HG03378 (cell line): ENCODE measurements around the gene PARD6A.
"Not testable (repeated sequence)": the region's sequence is repeated elsewhere in the genome, so short reads cannot be mapped to it uniquely, and the experiment has no call there.

Source experiments
- ATAC-seq: cut with Tn5 transposase; IDR thresholded peaks from one replicate; pipeline ENCODE4 v1.9.1; 2021; ENCODE audit warnings: mild to moderate bottlenecking, moderate library complexity; ENCODE audit not compliant: unreplicated experiment

Gene PARD6A

DNA sequence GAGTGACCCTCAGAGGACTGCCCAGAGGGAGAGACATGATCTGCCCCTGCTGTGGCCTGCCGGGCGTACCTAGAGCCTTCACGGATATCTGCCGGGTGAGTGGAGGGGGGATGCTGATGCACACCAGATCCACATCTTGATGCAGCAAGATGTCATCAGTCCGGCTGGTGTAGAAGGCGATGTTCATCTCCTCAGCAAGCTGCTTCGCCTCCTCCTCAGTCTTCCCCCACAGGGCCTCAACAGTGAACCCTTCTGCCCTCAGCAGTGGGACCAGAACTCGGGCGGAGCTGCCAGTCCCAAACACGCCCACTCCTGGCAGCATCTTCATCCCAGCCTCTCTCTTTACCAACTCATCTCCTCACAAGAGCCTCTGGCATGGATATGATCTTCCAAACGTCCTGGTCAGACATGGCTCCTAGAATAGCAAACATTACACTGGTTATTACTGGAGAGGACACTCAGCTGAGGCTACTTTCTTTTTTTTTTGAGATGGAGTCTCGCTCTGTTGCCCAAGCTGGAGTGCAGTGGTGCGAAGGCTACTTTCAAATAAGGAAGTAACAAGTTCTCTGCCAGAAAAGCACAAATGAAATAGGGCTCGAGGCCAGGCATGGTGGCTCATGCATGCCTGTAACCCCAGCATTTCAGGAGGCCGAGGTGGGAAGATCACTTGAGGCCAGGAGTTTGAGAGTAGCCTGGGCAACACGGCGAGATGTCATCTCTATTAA lies 24.8 kb downstream of the PARD6A start:
- no peak for ATAC-seq

DNA sequence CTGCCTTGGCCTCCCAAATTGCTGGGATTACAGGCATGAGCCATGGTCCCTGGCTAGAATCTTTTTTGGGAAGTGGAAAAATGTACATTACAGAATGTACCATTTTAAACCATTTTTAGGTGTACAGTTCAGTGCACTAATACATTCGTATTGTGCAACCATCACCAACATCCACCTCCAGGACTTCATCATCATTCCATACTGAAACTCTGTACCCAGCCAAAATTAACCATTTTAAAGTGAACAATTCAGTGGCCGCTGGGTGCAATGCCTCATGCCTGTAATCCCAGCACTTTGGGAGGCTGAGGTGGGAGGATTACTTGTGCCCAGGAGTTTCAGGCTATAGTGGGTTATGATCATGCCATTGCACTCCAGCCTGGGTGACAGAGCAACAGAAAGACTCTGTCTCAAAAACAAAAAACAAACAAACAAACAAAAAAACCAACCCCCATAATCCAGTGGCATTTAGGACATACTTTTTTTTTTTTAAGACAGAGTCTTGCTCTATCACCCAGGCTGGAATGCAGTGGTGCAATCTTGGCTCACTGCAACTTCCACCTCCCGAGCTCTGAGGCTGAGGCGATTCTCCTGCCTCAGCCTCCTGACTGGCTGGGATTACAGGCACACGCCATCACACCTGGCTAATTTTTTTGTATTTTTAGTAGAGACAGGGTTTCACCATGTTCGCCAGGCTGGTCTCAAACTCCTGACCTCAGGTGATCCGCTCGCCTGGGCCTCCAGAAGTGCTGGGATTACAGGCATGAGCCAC lies 32.9 kb downstream of the PARD6A start:
- ATAC-seq: not testable (repeated sequence)

DNA sequence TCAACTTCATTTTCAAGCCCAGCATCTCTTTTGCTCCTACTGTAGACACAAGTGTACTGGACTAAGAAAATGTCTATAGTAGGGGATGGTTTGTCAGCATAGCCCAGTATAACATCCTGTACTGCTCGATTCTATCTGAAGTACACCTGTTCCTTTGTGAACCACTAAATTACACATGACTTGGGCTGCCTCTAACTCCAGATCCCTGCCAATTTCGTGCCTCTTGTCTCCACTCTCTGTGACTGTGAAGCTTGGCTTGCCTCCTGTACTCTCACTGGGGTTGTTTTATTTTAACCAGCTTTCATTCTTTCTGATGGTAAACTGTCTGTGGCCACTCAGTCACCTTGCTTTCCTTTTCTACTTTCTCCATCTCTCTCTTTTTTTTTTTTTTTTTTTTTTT lies 33.9 kb downstream of the PARD6A start:
- no peak for ATAC-seq

DNA sequence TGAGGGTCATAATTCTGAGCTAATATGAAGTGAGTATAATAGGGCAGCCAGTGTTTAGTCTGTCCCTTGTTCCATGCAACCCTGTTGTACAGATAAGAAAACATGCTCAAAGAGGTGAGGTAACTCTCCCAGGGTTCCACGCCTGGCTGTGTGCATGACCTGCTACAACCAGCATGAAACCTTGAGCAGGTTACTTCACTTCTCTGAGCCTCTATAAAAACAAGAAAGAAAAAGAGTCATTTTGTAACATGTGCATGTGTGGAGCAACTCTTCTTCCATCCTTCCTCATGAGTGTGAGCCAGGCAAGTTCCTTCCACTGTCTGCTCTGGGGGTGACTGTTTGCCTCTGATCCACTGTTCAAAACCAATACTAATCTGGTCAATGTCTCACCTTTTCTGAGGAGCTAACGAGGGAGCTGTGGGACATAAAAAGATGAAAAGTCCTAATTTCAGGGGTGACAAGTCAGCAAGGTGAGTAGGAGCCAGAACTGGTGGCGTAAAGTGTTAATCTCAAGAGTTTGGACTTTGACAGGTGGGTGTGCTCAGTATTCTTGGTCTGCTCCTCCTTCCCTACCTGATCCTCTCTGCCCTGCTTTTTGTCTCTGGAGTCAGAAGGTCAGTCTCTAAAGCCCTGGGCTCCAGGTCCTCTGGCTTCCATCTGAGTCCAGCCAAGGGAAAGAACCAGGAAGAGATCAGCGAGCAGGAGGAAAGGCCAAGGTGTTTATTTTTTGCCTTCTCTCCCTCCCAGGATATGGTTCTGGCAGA lies 36.8 kb downstream of the PARD6A start:
- ATAC-seq: no peak

DNA sequence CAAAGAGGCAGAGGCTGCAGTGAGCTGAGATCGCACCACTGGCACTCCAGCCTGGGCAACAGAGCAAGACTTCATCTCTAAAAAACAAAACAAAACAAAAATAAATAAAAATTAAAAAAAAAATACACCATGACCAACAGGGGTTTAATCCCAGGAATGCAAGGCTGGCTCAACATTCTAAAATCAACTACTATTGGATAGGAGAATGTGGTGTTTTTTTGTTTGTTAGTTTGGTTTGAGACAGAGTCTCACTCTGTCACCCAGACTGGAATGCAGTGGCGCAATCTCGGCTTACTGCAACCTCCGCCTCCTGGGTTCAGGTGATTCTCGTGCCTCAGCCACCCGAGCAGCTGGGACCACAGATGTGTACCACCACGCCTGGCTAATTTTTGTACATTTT lies 38.5 kb downstream of the PARD6A start:
- ATAC-seq: no peak

DNA sequence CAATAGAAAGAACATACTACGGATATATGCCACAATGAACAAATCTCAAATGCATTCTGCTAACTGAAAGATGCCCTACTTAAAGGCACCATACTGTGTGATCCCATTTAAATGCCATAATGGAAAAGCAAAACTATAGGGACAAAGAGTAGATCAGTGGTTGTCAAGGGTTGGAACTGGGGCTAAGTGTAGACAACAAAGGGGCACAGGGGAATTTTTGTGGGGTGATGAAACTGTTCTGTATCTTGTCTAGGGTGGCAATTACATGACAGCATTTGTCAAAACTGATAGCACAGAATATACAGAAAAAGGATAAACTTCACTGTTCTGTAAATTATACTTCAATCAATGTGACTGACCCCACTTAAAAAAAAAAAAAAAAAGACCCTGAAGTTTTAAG lies 40.7 kb downstream of the PARD6A start:
- ATAC-seq: no peak

DNA sequence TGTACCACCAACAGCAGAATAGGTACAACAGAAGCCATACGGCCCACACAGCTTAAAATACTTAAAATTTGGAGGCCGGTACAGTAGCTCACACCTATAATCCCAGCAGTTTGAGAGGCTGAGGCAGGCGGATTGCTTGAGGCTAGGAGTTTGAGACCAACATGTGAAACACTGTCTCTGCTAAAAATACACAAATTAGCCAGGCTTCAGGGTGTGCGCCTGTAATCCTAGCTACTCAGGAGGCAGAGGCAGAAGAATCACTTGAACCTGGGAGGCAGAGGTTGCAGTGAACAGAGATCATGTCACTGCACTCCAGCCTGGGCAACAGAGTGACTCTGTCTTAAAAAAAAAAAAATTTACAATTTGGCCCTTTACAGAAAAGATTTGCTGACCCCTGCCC lies 41.4 kb downstream of the PARD6A start:
- no peak for ATAC-seq

DNA sequence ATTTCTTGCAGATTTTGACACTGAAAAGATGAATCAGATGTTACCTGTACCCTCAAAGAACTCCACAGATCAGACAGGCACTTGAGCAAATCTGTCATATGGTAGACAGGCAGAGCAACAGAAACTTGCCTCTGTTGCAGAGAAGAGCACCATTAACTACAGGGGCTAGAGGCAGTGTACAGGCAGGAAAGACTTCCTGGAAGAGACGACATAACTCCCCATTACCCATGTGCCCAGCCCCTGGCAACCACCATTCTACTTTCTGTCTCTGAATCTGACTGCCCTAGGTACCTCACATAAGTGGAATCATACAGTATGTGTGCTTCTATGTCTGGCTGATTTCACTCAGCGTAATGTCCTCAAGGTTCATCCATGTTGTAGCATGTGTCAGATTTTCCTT lies 42.9 kb downstream of the PARD6A start:
- no peak for ATAC-seq

DNA sequence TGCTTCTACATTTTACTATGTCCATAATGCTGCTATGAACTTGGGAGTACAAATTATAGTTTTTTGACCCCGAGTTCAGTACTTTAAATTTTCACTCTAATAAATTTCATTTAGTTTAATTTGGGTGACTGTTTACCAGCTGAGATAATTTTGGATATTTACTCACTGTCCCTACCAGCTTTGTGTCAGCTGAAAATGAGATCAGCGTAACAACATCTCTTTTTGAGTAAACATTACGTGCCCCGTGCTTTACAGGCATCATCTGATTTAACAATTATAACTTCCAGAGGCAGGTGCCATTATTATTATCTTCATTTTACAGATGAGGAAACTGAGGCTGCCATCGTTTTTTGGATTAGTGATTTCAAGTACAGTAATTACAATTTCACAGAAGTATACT lies 43.4 kb downstream of the PARD6A start:
- no peak for ATAC-seq

DNA sequence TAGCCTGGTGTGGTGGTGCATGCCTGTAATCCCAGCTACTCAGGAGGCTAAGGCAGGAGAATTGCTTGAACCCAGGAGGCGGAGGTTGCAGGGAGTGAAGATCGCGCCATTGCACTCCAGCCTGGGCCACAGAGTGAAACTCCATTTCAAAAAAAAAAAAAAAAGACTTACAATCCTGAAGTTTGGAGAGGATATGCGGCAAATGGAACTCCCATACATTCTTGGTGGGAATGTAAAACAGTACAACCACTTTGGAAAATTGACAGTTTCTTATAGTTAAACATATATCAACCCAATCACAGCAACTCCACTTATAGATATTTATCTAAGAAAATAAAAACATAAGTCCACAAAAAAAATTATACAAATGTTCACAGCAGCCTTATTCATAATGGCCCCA lies 46.5 kb downstream of the PARD6A start:
- ATAC-seq: no peak

DNA sequence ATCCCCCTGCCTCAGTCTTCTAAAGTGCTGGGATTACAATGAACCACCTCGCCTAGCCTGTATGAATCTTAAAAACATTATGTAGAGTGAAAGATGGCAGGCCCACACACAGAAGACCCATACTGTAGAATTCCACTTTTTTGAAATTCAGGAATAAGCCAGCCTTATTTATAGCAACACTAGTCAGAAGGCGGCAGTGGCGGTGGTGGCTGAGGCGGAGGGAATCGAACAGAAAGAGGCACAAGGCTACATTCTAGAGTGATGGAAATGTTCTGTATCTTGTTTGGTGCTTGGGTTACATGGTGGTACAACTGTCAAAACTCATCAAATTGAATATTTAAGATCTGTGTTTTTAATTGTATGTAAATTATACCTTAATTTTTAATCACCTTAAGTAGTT lies 47.0 kb downstream of the PARD6A start:
- no peak for ATAC-seq

DNA sequence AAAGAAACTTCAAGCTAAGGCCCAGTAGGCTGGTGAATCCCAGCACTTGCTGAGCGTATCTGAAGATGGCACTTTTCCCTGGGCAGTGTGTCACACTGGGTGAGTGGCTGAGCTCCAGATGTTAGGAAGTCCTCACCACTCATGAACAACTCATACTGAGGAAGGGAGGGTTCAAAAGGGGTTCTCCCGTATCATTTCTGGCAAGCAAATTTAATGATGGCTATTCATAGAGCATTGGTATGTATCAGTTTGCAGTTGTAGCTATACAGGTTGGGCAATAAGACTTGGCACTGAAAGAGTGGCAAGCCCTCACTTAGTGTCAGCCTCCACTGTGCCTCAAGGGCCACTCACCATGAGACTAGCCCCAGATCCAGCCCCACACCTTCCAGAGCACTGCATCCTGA lies 47.6 kb downstream of the PARD6A start:
- ATAC-seq: no peak

DNA sequence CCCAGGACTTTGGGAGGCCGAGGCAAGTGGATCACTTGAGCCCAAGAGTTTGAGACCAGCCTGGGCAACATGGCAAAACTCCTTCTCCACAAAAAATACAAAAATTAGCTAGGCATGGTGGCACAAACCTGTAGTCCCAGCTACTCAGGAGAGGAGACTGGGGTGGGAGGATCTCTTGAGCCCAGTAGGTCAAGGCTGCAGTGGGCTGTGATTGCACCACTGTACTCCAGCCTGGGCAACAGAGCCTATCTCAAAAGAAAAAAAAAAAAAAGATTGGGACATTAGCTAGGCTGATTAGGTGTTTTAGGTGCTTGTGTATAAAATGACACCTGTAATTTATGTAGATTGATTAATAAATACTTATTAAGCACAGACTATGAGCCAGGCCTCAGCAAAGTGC lies 48.3 kb downstream of the PARD6A start:
- no peak for ATAC-seq

DNA sequence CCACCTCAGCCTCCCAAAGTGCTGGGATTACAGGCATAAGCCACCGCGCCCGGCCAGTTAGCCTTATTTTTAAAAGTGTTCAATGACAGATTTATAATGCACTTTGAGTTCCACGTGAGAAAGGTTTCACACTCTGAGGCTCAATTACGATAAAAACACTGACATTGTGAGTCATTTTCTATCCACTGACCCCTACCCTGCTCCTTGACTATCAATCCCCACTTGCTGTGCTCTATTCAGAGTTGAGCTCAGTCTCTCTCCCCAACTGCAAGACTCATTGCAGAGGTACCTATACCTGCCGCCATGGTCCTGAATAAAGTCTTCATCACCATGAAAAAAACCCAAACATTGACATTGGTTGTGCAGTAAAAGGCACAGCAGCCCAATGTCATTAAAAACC lies 49.8 kb downstream of the PARD6A start:
- no peak for ATAC-seq
